Measurements from ENCODE around the gene SORCS2.

SORCS2 gene

GRCh38 chr4:7710576-7711306 lies 518.4 kb downstream of the SORCS2 start:
- in situ Hi-C loops (cut with HindIII; ENCODE audit: low pct_ligation_motif_present, low pct_unique_long_range_greater_than_20kb, low sequenced_read_pairs), result no loop called here

DNA sequence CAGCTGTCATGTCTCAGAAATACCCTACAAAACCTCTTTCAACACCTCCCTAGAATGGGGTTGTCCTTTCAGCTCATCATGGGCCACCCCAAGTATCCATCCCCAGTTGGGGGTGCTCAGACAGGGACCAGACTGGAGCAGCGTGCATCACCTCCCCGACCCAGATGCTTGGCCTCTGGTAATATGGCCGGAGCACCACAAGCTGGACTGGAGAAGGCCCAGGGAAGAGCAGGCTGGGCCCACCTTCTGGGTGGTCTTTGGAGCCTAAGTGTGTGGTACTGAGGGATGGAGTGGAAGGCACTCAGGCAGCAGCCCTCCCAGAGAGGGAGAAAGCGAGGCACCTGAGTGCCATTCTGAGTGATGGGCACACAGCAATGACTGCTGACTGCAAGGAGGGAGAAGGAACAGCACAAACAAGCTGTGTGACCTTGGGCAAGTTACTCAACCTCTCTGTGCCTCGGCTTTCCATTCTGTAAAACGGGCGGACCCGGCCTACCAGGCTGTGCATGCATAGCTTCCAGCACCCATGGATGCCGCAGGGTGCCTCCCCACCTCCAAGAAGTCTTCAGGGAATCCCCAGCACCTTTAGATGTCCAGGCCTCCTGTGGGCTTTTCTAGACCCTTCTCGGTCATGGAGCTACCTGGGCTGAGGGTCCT lies 519.1 kb downstream of the SORCS2 start:
- in situ Hi-C loops (cut with HindIII; ENCODE audit: low pct_ligation_motif_present, low pct_unique_long_range_greater_than_20kb, low sequenced_read_pairs), result no loop called here
- DNase-seq, result no peak

More at GRCh38 chr4:7710576-7711306, 518.4 kb downstream of the SORCS2 start:
- no peak for DNase-seq

DNA sequence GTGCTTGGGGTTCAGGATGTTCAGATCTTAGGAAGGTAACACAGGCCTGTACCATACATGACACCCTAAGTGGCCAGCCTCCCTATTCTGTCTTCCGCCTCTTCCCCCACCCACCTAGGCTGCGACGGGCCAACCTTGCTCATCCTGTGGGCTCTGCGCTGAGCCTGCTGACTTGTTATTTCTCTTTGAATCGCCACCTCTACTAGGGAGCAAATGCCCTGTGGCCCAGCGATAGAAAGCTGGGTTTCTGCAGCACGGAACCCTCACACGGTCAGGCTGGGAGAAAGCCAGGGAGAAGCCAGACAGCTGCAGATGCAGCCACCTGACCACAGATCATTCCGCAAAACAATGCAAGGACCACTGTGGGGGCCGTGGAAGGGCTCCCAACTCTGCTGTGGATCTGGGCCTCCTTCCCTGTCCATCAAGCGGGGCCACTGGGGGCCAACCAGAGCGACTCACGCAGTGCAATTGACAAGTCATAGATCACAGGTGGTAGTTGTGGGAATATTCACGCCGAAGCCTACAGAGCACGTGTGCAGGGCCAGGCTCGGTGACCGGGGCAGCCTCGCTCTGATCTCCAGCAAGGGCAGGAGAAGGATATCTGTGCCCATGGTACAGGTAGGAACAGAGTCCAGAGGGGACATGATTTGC lies 519.8 kb downstream of the SORCS2 start:
- in situ Hi-C loops (cut with HindIII; ENCODE audit: low pct_ligation_motif_present, low pct_unique_long_range_greater_than_20kb, low sequenced_read_pairs), result no loop called here
- DNase-seq, result no peak

DNA sequence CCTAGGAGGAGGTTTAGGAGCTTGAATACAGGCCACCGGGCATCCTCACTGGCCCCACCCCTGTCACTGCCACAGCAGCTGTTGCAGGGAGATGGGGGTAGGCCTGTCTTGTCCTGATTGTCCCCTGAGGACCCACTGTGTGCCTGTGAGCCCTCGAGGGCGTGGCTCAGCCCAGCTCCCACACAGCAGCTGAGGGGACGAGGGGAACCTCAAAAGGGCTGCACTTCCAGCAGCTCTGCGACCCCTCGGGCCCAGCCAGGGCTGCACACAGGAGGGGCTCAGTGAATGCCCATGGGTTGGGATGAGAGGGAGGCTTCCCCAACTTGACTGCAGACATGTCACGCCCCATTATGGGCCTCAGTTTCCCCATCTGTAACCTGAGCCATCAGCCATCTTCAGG lies 521.4 kb downstream of the SORCS2 start:
- DNase-seq, result no peak
- in situ Hi-C loops (cut with HindIII; ENCODE audit: low pct_ligation_motif_present, low pct_unique_long_range_greater_than_20kb, low sequenced_read_pairs), result no loop called here

GRCh38 chr4:7714176-7714575 lies 521.8 kb downstream of the SORCS2 start:
- DNase-seq, result no peak
- in situ Hi-C loops (cut with HindIII; ENCODE audit: low pct_ligation_motif_present, low pct_unique_long_range_greater_than_20kb, low sequenced_read_pairs), result no loop called here

GRCh38 chr4:7714738-7715137 lies 522.4 kb downstream of the SORCS2 start:
- in situ Hi-C loops (cut with HindIII; ENCODE audit: low pct_ligation_motif_present, low pct_unique_long_range_greater_than_20kb, low sequenced_read_pairs), result no loop called here
- DNase-seq, result no peak

DNA sequence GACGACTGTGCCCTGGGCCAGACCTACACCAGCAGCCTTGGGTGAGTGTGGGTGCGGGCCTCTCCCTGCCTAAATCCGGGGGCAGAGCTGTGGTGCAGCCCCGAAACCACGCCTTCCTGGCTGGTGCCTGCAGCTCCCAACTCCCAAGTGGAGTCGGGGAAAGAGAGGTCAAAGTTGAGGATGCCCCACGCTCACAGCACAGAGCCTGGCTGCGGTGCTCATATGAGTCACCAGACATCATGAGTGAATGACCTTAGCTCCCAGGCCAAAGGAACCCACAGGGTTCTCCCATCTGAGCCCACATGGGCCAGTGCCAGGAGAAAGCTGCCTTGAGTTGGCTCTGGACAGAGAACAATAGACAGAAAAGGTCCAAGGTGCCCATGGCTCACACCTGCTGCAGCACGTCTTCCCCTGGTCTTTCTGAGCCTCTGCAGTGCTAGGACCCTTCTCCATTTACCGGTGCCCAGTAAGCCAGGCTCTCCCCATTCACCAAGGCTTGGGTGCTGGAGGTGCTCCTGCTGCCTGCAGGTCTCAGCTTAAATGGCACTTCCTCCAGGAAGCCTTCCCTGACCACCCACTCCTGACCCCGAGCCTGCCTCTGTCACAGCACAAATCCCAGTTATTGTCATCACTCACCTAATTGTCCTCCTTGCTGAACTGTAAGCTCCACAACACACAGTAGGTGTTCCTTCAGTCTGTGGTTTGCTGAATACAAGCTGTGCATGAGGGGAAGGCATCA lies 523.1 kb downstream of the SORCS2 start:
- in situ Hi-C loops (cut with HindIII; ENCODE audit: low pct_ligation_motif_present, low pct_unique_long_range_greater_than_20kb, low sequenced_read_pairs), result no loop called here
- no peak for DNase-seq

GRCh38 chr4:7716010-7716721 lies 523.8 kb downstream of the SORCS2 start:
- in situ Hi-C loops (cut with HindIII; ENCODE audit: low pct_ligation_motif_present, low pct_unique_long_range_greater_than_20kb, low sequenced_read_pairs), result no loop called here
- DNase-seq, result no peak

DNA sequence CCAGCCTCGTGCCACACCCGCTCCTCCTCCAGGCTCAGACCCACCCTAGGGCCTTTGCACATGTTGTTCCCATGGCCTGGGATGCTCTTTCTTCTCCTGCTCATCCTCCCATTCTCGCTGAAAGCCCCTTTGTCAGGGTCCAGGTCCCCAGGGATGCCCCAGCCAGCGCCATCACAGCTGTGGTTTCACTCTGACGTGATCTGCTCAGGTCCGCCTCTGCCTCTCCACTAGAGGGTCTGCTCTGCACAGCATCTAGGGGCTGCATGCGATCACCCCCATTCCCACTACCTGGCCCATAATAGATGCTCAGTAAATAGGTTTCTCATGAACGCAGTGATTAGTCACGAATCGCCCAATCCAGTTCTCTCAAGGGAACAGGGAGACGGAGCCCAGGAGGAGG lies 524.8 kb downstream of the SORCS2 start:
- in situ Hi-C loops (cut with HindIII; ENCODE audit: low pct_ligation_motif_present, low pct_unique_long_range_greater_than_20kb, low sequenced_read_pairs), result no loop called here
- DNase-seq, result no peak

DNA sequence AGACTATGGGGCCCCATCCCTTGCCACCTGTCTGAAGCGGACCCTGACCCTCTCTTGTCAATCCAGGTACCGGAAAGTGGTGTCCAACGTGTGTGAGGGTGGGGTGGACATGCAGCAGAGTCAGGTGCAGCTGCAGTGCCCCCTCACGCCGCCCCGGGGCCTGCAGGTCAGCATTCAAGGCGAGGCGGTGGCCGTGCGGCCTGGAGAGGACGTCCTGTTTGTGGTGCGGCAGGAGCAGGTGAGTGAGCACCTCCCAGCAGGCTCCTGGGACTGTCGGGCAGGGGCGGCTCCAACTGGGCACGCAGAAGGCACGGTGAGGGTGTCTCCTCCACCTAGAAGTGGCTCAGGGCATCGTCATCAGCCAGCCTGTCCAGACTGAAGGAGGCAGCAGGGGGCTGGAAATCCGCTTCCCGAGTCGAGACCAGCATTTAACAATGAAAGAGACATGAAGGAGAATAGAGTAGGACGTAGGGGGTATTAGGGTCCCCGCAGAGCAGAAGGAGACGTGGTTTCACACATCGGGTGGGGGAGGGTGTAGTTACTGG lies 525.7 kb downstream of the SORCS2 start:
- no peak for DNase-seq
- in situ Hi-C loops (cut with HindIII; ENCODE audit: low pct_ligation_motif_present, low pct_unique_long_range_greater_than_20kb, low sequenced_read_pairs), result no loop called here

DNA sequence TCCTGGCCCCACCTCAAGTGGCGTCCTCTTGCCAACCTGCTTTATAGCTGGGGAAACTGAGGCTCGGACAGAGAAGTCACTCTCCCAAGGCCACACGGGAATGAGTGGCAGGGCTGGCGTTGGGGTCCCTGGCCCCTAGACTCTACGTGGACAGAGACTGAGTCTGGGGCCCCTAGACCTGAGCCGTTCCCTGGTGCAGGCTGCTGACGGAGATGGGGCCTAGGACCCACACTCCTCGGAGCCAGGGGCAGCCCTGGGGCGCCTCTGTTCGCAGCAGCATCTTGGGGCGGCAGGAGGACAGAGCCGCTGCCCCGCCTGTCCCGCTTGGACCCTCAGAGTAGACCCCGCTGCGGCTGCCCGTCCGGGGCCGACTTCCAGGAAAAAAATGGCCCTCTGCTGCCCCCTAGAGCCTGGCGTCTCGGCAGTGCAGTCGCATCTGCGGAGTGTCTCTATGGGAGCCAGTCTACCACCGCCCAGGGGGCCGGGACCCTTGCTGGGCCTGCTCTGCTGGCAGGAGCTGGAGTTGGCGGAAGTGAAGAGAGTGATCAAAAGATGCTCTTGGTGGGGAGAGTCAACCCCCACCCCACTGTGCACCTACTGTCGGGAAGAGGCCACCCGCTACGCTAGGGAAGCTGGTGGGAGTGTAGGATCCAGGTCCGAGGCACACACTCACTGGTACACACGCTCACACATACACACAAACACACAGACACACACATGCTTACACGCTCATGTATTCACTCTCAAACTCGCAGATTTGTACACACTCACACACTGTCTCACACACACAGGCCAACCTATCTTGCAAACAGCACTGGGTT lies 527.2 kb downstream of the SORCS2 start:
- in situ Hi-C loops (cut with HindIII; ENCODE audit: low pct_ligation_motif_present, low pct_unique_long_range_greater_than_20kb, low sequenced_read_pairs), result no loop called here
- DNase-seq, result peak; percentile 28

DNA sequence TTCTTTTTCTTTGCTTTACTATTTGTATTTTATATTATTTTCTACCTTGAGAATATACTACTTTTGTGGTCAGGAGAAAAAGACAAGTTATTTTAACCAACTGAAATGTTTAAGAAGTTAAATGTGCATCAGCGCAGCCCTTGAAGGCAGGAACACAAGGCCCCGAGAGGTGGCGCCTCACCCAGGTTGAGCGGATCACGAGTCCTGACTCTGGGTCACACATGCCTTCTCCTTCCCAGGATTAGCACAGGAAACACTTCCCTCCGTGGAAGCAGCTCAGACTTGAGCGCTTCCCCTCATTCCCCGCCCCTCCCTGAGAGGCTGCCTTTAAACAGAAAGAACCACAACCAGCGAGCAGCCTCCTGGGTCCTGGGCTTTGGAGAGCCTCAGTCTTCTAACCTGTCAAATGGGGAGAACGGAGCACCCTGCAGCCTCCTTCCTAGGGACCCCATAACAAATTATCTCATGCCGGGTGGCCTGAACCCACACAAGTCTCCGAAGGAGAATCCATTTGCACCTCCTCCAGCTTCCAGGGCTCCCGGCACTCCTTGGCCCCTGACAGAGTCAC lies 529.7 kb downstream of the SORCS2 start:
- peak; percentile 2 for DNase-seq
- in situ Hi-C loops (cut with HindIII; ENCODE audit: low pct_ligation_motif_present, low pct_unique_long_range_greater_than_20kb, low sequenced_read_pairs), result no loop called here

GRCh38 chr4:7722766-7723387 lies 530.5 kb downstream of the SORCS2 start:
- no peak for DNase-seq
- in situ Hi-C loops (cut with HindIII; ENCODE audit: low pct_ligation_motif_present, low pct_unique_long_range_greater_than_20kb, low sequenced_read_pairs), result no loop called here

GRCh38 chr4:7723625-7724024 lies 531.3 kb downstream of the SORCS2 start:
- in situ Hi-C loops (cut with HindIII; ENCODE audit: low pct_ligation_motif_present, low pct_unique_long_range_greater_than_20kb, low sequenced_read_pairs), result no loop called here
- no peak for DNase-seq

GRCh38 chr4:7725951-7726350 lies 533.6 kb downstream of the SORCS2 start:
- in situ Hi-C loops (cut with HindIII; ENCODE audit: low pct_ligation_motif_present, low pct_unique_long_range_greater_than_20kb, low sequenced_read_pairs), result no loop called here
- peak; percentile 27 for DNase-seq

GRCh38 chr4:7726665-7727413 lies 534.5 kb downstream of the SORCS2 start:
- in situ Hi-C loops (cut with HindIII; ENCODE audit: low pct_ligation_motif_present, low pct_unique_long_range_greater_than_20kb, low sequenced_read_pairs), result no loop called here
- DNase-seq, result no peak

Data from ACHN (cell line).